Measurements from ENCODE around the gene DLX3. TPM values are rescaled to one million over a fixed set of nuclear protein-coding genes. Genes with fewer than 3 reads are reported as not detected.

Gene DLX3
- polyA plus RNA-seq, 2 of the 4 experiments (the other 2 are of a cell fraction), result 0.17 TPM; not detected in 1

GRCh38 chr17:49963309-49963625 lies 31.8 kb downstream of the DLX3 start:
- Histone ChIP-seq H3K4me2 (no peak overlapping the region), H3K27ac (no peak overlapping the region), H3K4me1 (peaks cover 14% of the 10 kb centered on the region), H3K4me3 (no peak overlapping the region), H3K9me3 (no peaks in the 10 kb centered on the region)
- WGBS (ENCODE audit: missing lambda C conversion rate), result 71% methylated on average over 4 of the region's 4 CpGs
- ChIA-PET POLR2A (no interaction called here), CTCF (interaction anchor here (1.5 to 82.2 kb wide), 4 partner anchors 33 to 393 kb away, joined by 3 to 2613 read pairs (median 8); no protein-coding TSS in a partner anchor)
- DNase-seq (ENCODE audit: low read depth in 1 of 2, low spot score in 1 of 2), result no peak
- ATAC-seq, result no peak; a peak in 1 of 6 replicates
- TF ChIP-seq TP53 (CRISPR knock-in tag; IDR thresholded peaks at IDR 0.05), result no peak
- TF ChIP-seq FOXS1 (CRISPR knock-in tag; IDR thresholded peaks at IDR 0.05), result no peak
- no peak for TF ChIP-seq POLR2A (IDR thresholded peaks at IDR 0.05; ENCODE audit: low read length)
- TF ChIP-seq RAD21 (conservative IDR thresholded peaks at IDR 0.05 in 1 of 2, IDR thresholded peaks at IDR 0.05 in 1 of 2), result no peak
- no peak for TF ChIP-seq EHF (CRISPR knock-in tag; IDR thresholded peaks at IDR 0.05)
- TF ChIP-seq HOXB5 (CRISPR knock-in tag; IDR thresholded peaks at IDR 0.05), result no peak
- TF ChIP-seq FOSL2 (IDR thresholded peaks at IDR 0.05), result no peak
- TF ChIP-seq FOSL2 (CRISPR knock-in tag; IDR thresholded peaks at IDR 0.05), result no peak
- TF ChIP-seq SREBF2 (IDR thresholded peaks at IDR 0.05), result no peak
- no peak for TF ChIP-seq ESRRA (IDR thresholded peaks at IDR 0.05; ENCODE audit: borderline replicate concordance, low read length)
- TF ChIP-seq PBX3 (IDR thresholded peaks at IDR 0.05), result no peak
- no peak for TF ChIP-seq NFE2L2 (conservative IDR thresholded peaks at IDR 0.05; ENCODE audit: low read length)
- TF ChIP-seq PHF8 (IDR thresholded peaks at IDR 0.05; ENCODE audit: borderline replicate concordance, low read depth), result no peak
- TF ChIP-seq HOXB13 (CRISPR knock-in tag; IDR thresholded peaks at IDR 0.05; ENCODE audit: low read depth), result no peak
- TF ChIP-seq HDAC2 (IDR thresholded peaks at IDR 0.05), result no peak
- TF ChIP-seq MAFK (IDR thresholded peaks at IDR 0.05; ENCODE audit: partially characterized antibody), result no peak
- no peak for TF ChIP-seq EHMT2 (IDR thresholded peaks at IDR 0.05; ENCODE audit: low read depth)
- no peak for FAIRE-seq

- 67% methylated on average over 11 of the region's 11 CpGs for WGBS (ENCODE audit: missing lambda C conversion rate)
- FAIRE-seq (no peak), ATAC-seq (no peak), DNase-seq (ENCODE audit: low read depth in 1 of 2, low spot score in 1 of 2) (no peak)
- no peak for TF ChIP-seq FOSL2 (IDR thresholded peaks at IDR 0.05)
- TF ChIP-seq FOSL2 (CRISPR knock-in tag; IDR thresholded peaks at IDR 0.05), result no peak
- TF ChIP-seq JUNB (IDR thresholded peaks at IDR 0.05), result no peak
- no peak for TF ChIP-seq FOSB (CRISPR knock-in tag; IDR thresholded peaks at IDR 0.05)
- TF ChIP-seq HOXB13 (CRISPR knock-in tag; IDR thresholded peaks at IDR 0.05; ENCODE audit: low read depth), result no peak
- TF ChIP-seq CTCF (IDR thresholded peaks at IDR 0.05), result no peak
- TF ChIP-seq HOXB5 (CRISPR knock-in tag; IDR thresholded peaks at IDR 0.05), result no peak
- TF ChIP-seq, protein P1, sequence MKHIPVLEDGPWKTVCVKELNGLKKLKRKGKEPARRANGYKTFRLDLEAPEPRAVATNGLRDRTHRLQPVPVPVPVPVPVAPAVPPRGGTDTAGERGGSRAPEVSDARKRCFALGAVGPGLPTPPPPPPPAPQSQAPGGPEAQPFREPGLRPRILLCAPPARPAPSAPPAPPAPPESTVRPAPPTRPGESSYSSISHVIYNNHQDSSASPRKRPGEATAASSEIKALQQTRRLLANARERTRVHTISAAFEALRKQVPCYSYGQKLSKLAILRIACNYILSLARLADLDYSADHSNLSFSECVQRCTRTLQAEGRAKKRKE (CRISPR knock-in tag; IDR thresholded peaks at IDR 0.05; ENCODE audit: low read depth), result no peak
- no peak for TF ChIP-seq ZFP36 (IDR thresholded peaks at IDR 0.05; ENCODE audit: borderline replicate concordance, partially characterized antibody)
- TF ChIP-seq TP53 (CRISPR knock-in tag; IDR thresholded peaks at IDR 0.05), result no peak
- no peak for TF ChIP-seq CHD4 (IDR thresholded peaks at IDR 0.05; ENCODE audit: borderline replicate concordance)
- TF ChIP-seq RFX5 (IDR thresholded peaks at IDR 0.05), result no peak
- TF ChIP-seq RAD21 (conservative IDR thresholded peaks at IDR 0.05 in 1 of 2, IDR thresholded peaks at IDR 0.05 in 1 of 2), result no peak
- TF ChIP-seq NR3C1 (IDR thresholded peaks at IDR 0.05), result no peak
- H3K4me3 ChIP-seq, result no peak overlapping the region
- no peaks in the 10 kb centered on the region for H3K9me3 ChIP-seq
- no peak overlapping the region for H3K27ac ChIP-seq
- H3K4me1 ChIP-seq, result peaks cover 10% of the 10 kb centered on the region
- ChIA-PET CTCF (interaction anchor here (0.6 to 82.2 kb wide), 7 partner anchors 14 to 393 kb away, joined by 3 to 2613 read pairs (median 6); no protein-coding TSS in a partner anchor), POLR2A (no interaction called here)
- no peak overlapping the region for H3K4me2 ChIP-seq
These were observed 32.3 kb downstream of the DLX3 start for GRCh38 chr17:49962599-49963308.

Measured in A549 (cell line).